Uterus (tissue), 4 donors: ENCODE measurements around the gene RBM15. TPM values are rescaled to one million over a fixed set of nuclear protein-coding genes. Genes with fewer than 3 reads are reported as not detected.

ENCODE experiments used
- DNase-seq, 2 donors: peaks; one replicate each; pipeline ENCODE4 v3.0.0-alpha.2; 2019 to 2020
- H3K27ac ChIP-seq, 2 donors: fragments of 200-600 bp; sonication (generic); 1 replicate in 1 of 2; 2 replicates in 1 of 2; pipeline ENCODE4 v1.5.1; 2016 to 2018
- H3K27me3 ChIP-seq, 2 donors: fragments of 200-600 bp; sonication (generic); one replicate each; pipeline ENCODE4 v1.5.1; 2018 to 2019; ENCODE audit warnings: control low read depth in 1 of 2
- H3K36me3 ChIP-seq, 2 donors: fragments of 200-600 bp; sonication (generic); one replicate each; pipeline ENCODE4 v1.5.1; 2019; ENCODE audit warnings: control low read depth in 1 of 2
- H3K4me1 ChIP-seq, 2 donors: fragments of 200-600 bp; sonication (generic); one replicate each; pipeline ENCODE4 v1.5.1; 2018 to 2019; ENCODE audit warnings: control low read depth in 1 of 2
- H3K4me3 ChIP-seq, 2 donors: fragments of 200-600 bp; sonication (generic); 1 replicate in 1 of 2; 2 replicates in 1 of 2; pipeline ENCODE4 v1.5.1; 2018 to 2019; ENCODE audit warnings: mild to moderate bottlenecking in 1 of 2
- H3K9me3 ChIP-seq, 2 donors: fragments of 200-600 bp; sonication (generic); one replicate each; pipeline ENCODE4 v1.5.1; 2019; ENCODE audit warnings: control low read depth in 1 of 2
- POLR2A ChIP-seq, 2 donors: fragments of 450-650 bp; IDR thresholded peaks; one replicate each; pipeline ENCODE4 v1.6.1; 2016; ENCODE audit warnings: antibody characterized with exemption in 2 of 2, mild to moderate bottlenecking in 1 of 2, moderate library complexity in 1 of 2
- intact Hi-C: fragments of 100-400 bp; cut with DNase I; formaldehyde crosslinking; loops from one replicate; pipeline ENCODE4 v1.15.1; 2023; ENCODE audit warnings: low total_unique reads
- total RNA-seq, 4 donors: library from RNA; depleted of rRNA in 3 of 4; stranded (reverse); fragments of >200 nt in 3 of 4; gene quantifications; one replicate each; pipeline versions ENCODE4 v1.1.0 to v1.2.4, GENCODE V29; 2014 to 2023
- TF ChIP-seq, protein P1 (sequence below), 4 experiments: fragments of 200-600 bp in 2 of 4; fragments of 450-650 bp in 2 of 4; sonication (generic) in 2 of 4; IDR thresholded peaks; one replicate each; pipeline ENCODE4 v1.5.1; 2016 to 2019; ENCODE audit warnings: antibody characterized with exemption in 4 of 4, mild to moderate bottlenecking in 2 of 4, moderate library complexity in 1 of 4
- donor health status: DM: yes; HTN: yes; CAD: no.

RBM15 gene
- total RNA-seq, 4 donors from 2014 or later = 9.2 to 71.1 (median 20.8) TPM

DNA sequence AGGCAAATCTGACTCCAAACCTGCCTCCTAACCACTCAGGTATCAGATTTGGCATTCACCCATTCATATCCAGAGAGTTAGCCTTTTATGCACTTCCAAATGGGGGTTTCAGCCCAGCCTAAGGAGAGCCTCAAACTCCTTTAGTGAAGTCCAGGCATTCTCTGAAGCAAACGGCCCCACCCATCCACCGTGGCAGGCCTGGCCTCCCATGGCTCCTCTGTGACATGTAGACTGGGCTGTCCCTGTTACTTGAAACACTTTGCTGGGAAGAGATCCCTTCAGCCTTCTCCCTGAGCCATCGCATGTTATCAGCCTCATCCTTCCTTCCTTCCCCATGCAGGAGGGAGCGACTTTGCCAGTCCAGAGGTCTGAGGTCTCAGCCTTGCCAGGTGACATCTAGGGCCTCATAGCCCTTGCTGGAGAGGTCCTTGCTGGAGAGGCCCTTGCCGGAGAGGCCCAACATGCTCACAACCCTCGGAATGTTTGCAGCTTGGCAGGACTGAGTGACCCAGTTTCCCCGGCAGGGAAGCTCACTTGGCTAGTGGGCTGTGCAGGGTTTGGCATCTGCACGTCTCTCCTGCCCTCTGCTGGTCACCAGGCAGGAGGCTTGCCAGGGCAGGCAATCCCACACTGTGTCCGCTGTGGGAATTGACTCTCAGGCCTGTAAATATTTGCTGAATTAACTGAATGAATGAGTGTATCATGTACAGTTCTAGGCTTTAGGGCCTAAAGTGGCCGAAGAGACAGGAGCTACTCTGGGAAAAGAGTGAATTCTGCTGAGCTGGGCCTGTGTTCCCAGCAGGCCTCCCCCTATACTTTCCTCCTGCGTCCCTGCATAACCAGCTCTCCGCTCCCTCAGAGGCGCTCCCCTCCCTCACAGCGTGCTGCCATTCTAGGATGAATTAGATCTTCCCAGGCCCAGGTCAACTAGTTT is 26.7 kb upstream of the RBM15 start:
- H3K4me1 ChIP-seq = no peaks in the 10 kb centered on the region
- no peaks in the 10 kb centered on the region for H3K36me3 ChIP-seq
- H3K4me3 ChIP-seq = no peak overlapping the region
- H3K9me3 ChIP-seq = no peaks in the 10 kb centered on the region
- peak; percentile 66 to 77 for DNase-seq
- intact Hi-C loops = loop anchor here (2.0 to 10.0 kb wide), 2 partner anchors 106 to 152 kb away; no protein-coding TSS in a partner anchor
- no peaks in the 10 kb centered on the region for H3K27me3 ChIP-seq
- no peak overlapping the region for H3K27ac ChIP-seq
- TF ChIP-seq, protein P1, sequence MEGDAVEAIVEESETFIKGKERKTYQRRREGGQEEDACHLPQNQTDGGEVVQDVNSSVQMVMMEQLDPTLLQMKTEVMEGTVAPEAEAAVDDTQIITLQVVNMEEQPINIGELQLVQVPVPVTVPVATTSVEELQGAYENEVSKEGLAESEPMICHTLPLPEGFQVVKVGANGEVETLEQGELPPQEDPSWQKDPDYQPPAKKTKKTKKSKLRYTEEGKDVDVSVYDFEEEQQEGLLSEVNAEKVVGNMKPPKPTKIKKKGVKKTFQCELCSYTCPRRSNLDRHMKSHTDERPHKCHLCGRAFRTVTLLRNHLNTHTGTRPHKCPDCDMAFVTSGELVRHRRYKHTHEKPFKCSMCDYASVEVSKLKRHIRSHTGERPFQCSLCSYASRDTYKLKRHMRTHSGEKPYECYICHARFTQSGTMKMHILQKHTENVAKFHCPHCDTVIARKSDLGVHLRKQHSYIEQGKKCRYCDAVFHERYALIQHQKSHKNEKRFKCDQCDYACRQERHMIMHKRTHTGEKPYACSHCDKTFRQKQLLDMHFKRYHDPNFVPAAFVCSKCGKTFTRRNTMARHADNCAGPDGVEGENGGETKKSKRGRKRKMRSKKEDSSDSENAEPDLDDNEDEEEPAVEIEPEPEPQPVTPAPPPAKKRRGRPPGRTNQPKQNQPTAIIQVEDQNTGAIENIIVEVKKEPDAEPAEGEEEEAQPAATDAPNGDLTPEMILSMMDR (IDR thresholded peaks at IDR 0.05) = peak; percentile 78 to 93 (median 90)
- TF ChIP-seq POLR2A (IDR thresholded peaks at IDR 0.05) = no peak

DNA sequence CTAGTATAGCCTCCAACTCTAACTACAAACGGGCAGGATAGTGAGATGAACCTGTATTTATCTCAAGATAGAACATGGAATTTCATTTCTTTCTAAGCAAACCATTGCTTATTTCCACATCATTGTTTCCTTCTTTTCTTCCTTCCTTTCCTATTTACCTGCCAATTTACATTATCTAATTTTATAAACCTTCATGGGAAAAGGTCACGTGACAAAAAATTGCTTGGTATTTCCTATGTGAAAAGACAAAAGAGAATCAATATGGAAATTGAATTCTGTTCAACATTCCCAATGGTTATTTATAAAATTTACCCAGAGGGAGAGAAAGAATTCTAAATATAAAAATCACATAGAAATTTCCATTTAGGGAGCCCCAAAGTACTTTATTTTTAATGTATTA is 22.4 kb upstream of the RBM15 start:
- TF ChIP-seq, protein P1 (IDR thresholded peaks at IDR 0.05) = no peak
- no peak for TF ChIP-seq POLR2A (IDR thresholded peaks at IDR 0.05)
- H3K27ac ChIP-seq = no peak overlapping the region
- no peaks in the 10 kb centered on the region for H3K27me3 ChIP-seq
- DNase-seq = no peak
- intact Hi-C loops = loop anchor here (10.0 kb wide), 1 partner anchor 148 kb away; no protein-coding TSS in a partner anchor
- no peaks in the 10 kb centered on the region for H3K9me3 ChIP-seq
- H3K36me3 ChIP-seq = no peaks in the 10 kb centered on the region
- H3K4me3 ChIP-seq = no peak overlapping the region
- H3K4me1 ChIP-seq = no peaks in the 10 kb centered on the region

DNA sequence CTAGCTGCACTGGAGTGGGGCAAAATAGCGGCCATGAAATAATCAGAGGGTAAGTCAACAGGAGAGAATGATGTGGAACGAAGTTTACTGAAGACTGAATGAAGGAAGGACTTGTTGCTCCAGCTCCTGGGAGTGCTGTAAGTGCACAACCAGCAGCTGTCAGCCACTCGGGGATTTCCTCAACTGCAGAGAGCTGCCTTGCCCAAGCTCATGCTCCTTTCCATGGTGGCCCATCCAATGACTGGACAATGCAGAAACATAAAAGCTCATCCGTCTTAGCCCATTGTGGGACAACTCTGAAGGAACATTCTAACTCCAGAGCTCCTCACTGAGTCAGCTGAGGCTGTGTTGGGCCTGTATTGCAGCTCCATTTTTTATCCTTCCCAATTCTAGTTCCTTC is 21.1 kb upstream of the RBM15 start:
- Histone ChIP-seq H3K36me3 (no peaks in the 10 kb centered on the region), H3K4me3 (no peak overlapping the region), H3K27me3 (no peaks in the 10 kb centered on the region), H3K27ac (no peak overlapping the region), H3K9me3 (no peaks in the 10 kb centered on the region), H3K4me1 (no peaks in the 10 kb centered on the region)
- no peak for DNase-seq
- intact Hi-C loops = loop anchor here (10.0 kb wide), 1 partner anchor 147 kb away; no protein-coding TSS in a partner anchor
- TF ChIP-seq, protein P1 (IDR thresholded peaks at IDR 0.05) = no peak
- TF ChIP-seq POLR2A (IDR thresholded peaks at IDR 0.05) = no peak

DNA sequence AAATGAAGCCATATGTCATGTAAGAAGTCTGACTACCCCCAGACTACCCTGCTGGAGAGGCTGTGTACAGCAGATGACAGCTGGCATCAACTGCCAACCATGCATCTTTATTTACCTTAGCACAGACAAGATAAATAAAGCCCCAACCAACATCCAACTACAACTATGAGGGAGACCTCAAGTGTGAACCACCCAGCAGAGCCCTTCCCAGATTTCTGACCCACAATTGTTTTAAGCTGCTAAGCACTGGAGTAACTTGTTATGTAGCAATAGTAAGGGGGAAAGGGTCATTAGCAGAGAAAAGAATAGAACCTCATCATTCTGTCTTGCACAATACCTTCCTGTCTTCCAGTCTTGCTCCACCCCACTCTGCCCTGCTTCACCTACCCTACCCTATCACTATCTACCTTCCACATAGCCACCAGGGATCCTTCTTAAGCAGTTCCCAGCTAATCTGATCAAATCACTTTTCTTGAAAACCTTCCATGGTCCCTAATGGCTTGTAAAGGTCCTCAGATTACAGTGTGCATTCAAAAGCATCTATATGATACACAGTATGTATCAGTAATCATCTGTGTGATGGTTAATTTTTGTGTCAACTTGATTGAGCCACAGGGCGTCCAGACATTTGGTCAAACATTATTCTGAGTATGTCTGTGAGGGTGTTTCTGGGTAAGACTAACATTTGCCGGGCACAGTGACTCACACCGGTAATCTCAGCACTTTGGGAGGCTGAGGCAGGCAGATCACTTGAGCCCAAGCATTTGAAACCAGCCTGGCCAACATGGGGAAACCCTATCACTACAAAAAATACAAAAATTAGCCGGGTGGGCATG is 19.6 kb upstream of the RBM15 start:
- no peaks in the 10 kb centered on the region for H3K4me1 ChIP-seq
- no peaks in the 10 kb centered on the region for H3K36me3 ChIP-seq
- no peak overlapping the region for H3K27ac ChIP-seq
- no peak for TF ChIP-seq POLR2A (IDR thresholded peaks at IDR 0.05)
- TF ChIP-seq, protein P1 (IDR thresholded peaks at IDR 0.05) = no peak
- H3K27me3 ChIP-seq = no peaks in the 10 kb centered on the region
- no peak overlapping the region for H3K4me3 ChIP-seq
- DNase-seq = no peak
- intact Hi-C loops = loop anchor here (10.0 kb wide), 1 partner anchor 145 kb away; no protein-coding TSS in a partner anchor
- no peaks in the 10 kb centered on the region for H3K9me3 ChIP-seq
